Activated naive CD8-positive, alpha-beta T cell (primary cell): ENCODE measurements around the gene ZNF780B.
"Not testable (repeated sequence)": the region's sequence is repeated elsewhere in the genome, so short reads cannot be mapped to it uniquely, and the experiment has no call there.

Experiments
- H3K27ac Mint-ChIP-seq: one replicate; pipeline ENCODE4 v1.8.0; 2021; ENCODE audit warnings: mixed read lengths
- H3K27me3 Mint-ChIP-seq: one replicate; pipeline ENCODE4 v1.8.0; 2021; ENCODE audit warnings: mixed read lengths
- H3K36me3 Mint-ChIP-seq: one replicate; pipeline ENCODE4 v1.8.0; 2021; ENCODE audit warnings: mixed read lengths
- H3K4me1 Mint-ChIP-seq: one replicate; pipeline ENCODE4 v1.8.0; 2021; ENCODE audit warnings: low read depth, mixed read lengths
- H3K4me3 Mint-ChIP-seq: one replicate; pipeline ENCODE4 v1.8.0; 2021; ENCODE audit warnings: mild to moderate bottlenecking, mixed read lengths
- H3K9me3 Mint-ChIP-seq: one replicate; pipeline ENCODE4 v1.8.0; 2021; ENCODE audit warnings: low read depth, mixed read lengths

The ZNF780B gene

DNA sequence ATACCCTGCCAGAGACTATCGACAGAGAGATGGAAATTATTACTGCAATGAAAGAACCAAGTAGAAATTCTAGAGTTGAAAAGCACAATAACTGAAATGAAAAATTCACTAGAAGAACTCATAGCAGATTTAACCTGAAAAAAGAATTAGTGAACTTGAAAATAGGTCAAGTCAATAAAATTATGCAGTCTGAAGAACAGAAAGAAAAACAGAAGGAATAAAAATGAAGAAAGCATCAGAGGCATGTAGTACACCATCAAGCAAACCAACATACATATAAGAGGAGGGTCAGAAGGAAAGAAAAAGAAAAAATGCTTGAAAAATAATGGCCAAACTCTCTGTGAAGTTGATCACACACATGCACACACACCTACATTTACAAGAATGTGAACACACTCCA lies 3.6 kb upstream of the ZNF780B start:
- H3K27me3 Mint-ChIP-seq: no peaks in the 10 kb centered on the region
- H3K4me3 Mint-ChIP-seq: no peak overlapping the region
- H3K27ac Mint-ChIP-seq: no peak overlapping the region
- H3K36me3 Mint-ChIP-seq: peaks cover 10% of the 10 kb centered on the region
- peaks cover 14% of the 10 kb centered on the region for H3K9me3 Mint-ChIP-seq
- peaks cover 20% of the 10 kb centered on the region for H3K4me1 Mint-ChIP-seq

DNA sequence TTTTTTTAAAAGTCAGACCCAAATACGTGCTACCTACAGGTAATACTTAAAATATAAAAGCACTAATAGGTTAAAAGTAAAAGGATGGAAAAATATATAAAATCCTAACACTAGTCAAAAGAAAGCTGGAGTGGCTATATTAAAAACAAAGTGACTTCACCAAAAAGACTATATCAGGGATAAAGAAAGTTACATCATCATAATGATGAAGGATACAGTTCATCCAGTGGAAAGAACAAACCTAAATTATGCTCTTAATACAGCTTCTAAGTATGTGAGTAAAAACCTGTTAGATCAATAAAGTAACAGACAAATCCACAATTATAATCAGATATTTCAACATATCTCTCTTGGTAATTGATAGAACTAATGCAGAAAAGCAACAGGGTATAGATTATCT lies 1.1 kb upstream of the ZNF780B start:
- Mint-ChIP-seq H3K4me1 (peaks cover 43% of the 10 kb centered on the region), H3K9me3 (peaks cover 9% of the 10 kb centered on the region), H3K4me3 (peak overlapping the region; percentile 98), H3K27me3 (no peaks in the 10 kb centered on the region), H3K36me3 (peaks cover 20% of the 10 kb centered on the region), H3K27ac (peak overlapping the region; percentile 96)

DNA sequence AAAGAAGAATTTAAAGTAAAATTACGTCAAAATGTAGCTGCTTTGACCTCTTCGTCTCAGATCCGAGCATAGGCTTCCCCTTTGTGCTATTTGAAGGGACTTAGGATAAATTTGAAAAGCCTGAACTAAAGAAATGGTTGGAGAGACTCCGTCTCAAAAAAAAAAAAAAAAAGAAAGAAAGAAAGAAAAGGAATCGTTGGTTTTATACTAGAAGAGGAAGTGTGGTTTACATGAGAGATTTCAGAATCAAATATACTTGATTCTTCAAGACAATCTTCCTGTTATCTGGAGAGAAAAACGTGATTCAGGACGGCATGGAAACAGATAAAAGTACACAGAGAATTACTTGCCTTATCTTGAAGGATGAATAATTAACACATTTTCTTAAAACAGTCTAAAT lies 474 bp upstream of the ZNF780B start:
- H3K27ac Mint-ChIP-seq: peak overlapping the region; percentile 96
- H3K9me3 Mint-ChIP-seq: peaks cover 8% of the 10 kb centered on the region
- peaks cover 48% of the 10 kb centered on the region for H3K4me1 Mint-ChIP-seq
- H3K4me3 Mint-ChIP-seq: peak overlapping the region; percentile 98
- H3K36me3 Mint-ChIP-seq: peaks cover 22% of the 10 kb centered on the region
- no peaks in the 10 kb centered on the region for H3K27me3 Mint-ChIP-seq

DNA sequence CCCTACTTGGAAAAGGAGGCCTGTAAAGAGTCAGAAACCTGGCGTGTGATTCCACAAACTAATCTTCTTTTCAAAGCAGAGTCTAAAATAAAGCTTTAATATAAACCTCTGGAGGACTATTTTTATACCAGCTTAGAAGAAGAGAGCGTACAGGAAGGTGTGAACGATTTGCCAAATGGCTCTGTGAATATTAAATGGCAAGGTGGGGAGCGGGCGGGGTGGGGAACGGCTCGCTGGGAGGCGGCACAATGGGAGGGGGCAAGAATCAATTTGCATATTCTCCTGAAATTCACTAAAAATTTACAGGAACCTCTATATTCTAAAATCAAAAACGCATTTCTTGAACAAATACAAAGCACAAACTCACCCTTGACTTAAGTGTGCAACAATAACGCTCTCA lies 982 bp downstream of the ZNF780B start:
- Mint-ChIP-seq H3K4me3 (peak overlapping the region; percentile 98), H3K27ac (peak overlapping the region; percentile 96), H3K27me3 (no peaks in the 10 kb centered on the region), H3K4me1 (peaks cover 53% of the 10 kb centered on the region), H3K9me3 (peaks cover 8% of the 10 kb centered on the region), H3K36me3 (peaks cover 29% of the 10 kb centered on the region)

DNA sequence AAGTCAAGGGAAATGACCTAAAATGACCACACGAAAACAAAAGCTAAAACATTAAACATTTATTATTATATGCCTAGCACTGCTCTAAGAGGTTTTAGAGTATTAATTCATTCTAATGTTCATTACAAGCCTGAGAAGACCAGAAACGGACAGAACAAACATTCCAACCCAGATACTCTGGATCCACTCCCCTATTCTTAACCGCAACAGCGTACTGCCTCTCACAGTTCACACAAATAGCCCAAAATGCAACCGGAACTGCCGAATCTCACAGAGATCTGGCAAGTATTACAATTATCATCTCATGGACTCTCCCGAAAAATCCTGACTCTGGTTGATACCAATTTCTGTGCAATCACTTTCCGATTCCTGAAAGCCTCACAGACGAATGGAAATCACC lies 1.4 kb downstream of the ZNF780B start:
- peaks cover 5% of the 10 kb centered on the region for H3K9me3 Mint-ChIP-seq
- peaks cover 27% of the 10 kb centered on the region for H3K36me3 Mint-ChIP-seq
- peaks cover 53% of the 10 kb centered on the region for H3K4me1 Mint-ChIP-seq
- H3K4me3 Mint-ChIP-seq: peak overlapping the region; percentile 98
- H3K27me3 Mint-ChIP-seq: no peaks in the 10 kb centered on the region
- H3K27ac Mint-ChIP-seq: peak overlapping the region; percentile 61

DNA sequence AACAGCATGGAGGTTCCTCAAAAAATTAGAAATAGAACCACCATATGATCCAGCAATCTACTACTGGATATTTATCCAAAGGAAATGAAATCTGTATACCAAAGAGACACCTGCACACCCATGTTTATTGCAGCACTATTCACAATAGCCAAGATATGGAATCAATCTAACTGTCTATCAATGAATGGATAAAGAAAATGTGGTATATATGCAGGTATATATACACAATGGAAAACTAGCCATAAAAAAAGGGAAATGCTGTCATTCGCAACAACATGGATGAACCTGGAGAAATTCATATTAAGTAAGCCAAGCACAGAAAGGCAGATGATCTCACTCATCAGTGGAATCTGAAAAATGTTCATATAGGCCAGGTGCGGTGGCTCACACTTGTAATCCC lies 2.5 kb downstream of the ZNF780B start:
- Mint-ChIP-seq H3K36me3 (peaks cover 30% of the 10 kb centered on the region), H3K9me3 (no peaks in the 10 kb centered on the region), H3K27ac (no peak overlapping the region), H3K4me1 (peaks cover 55% of the 10 kb centered on the region), H3K27me3 (no peaks in the 10 kb centered on the region), H3K4me3 (peak overlapping the region; percentile 98)

DNA sequence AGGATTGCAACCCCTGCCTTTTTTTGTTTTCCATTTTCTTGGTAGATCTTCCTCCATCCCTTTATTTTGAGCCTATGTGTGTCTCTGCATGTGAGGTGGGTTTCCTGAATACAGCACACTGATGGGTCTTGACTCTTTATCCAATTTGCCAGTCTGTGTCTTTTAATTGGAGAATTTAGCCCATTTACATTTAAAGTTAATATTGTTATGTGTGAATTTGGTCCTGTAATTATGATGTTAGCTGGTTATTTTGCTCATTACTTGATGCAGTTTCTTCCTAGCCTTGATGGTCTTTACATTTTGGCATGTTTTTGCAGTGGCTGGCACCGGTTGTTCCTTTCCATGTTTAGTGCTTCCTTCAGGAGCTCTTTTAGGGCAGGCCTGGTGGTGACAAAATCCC lies 14.3 kb downstream of the ZNF780B start:
- not testable (repeated sequence) for H3K27ac Mint-ChIP-seq, H3K4me3 Mint-ChIP-seq, H3K27me3 Mint-ChIP-seq, H3K4me1 Mint-ChIP-seq
- H3K9me3 Mint-ChIP-seq: peaks cover 22% of the 10 kb centered on the region
- peaks cover 32% of the 10 kb centered on the region for H3K36me3 Mint-ChIP-seq

DNA sequence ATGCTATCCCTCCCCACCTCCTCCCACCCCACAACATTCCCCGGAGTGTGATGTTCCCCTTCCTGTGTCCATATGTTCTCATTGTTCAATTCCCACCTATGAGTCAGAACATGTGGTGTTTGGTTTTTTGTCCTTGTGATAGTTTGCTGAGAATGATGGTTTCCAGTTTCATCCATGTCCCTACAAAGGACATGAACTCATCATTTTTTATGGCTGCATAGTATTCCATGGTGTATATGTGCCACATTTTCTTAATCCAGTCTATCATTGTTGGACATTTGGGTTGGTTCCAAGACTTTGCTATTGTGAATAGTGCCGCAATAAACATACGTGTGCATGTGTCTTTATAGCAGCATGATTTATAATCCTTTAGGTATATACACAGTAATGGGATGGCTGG lies 18.0 kb downstream of the ZNF780B start:
- H3K4me3 Mint-ChIP-seq, H3K27ac Mint-ChIP-seq, H3K4me1 Mint-ChIP-seq, H3K27me3 Mint-ChIP-seq: not testable (repeated sequence)
- Mint-ChIP-seq H3K36me3 (peaks cover 18% of the 10 kb centered on the region), H3K9me3 (peaks cover 30% of the 10 kb centered on the region)

DNA sequence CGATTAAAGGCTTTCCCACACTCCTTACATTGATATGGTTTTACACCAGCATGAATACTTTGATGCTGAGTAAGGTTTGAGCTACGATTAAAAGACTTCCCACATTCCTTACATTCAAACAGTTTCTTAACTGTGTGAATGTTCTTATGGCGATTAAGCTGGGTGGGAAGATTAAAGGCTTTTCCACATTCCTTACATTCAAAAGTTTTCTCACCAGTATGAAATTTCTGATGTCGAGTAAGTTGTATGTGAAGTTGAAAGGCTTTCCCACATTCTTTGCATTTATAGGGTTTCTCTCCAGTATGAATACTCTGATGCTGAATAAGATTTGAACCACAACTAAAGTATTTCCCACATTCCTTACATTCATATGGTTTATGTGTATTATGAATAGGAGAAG lies 20.0 kb downstream of the ZNF780B start:
- peaks cover 27% of the 10 kb centered on the region for H3K36me3 Mint-ChIP-seq

DNA sequence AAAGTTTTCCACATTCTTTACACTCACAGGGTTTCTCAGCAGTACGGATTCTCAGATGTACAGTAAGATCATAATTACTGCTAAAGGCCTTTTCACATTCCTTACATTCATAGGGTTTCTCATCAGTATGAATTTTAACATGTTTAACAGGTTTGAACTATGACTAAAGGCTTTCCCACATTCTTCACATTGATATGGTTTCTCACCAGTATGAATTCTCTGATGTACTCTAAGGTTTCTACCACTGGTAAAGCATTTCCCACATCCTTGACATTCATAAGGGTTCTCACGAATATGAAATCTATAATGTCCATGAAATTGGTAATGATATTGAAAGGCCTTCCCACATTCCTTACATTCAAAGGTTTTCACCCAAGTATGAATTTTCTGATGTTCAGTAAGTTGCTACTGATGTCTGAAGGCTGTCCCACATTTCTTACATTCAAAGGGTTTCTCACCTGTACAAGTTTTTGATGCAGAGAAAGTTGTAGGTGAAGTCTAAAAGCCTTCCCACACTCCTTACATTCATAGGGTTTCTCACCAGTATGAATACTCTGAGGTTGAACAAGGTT lies 22.0 kb downstream of the ZNF780B start:
- H3K4me3 Mint-ChIP-seq: no peak overlapping the region
- H3K27me3 Mint-ChIP-seq: no peaks in the 10 kb centered on the region
- H3K36me3 Mint-ChIP-seq: peaks cover 37% of the 10 kb centered on the region
- no peaks in the 10 kb centered on the region for H3K4me1 Mint-ChIP-seq
- peaks cover 42% of the 10 kb centered on the region for H3K9me3 Mint-ChIP-seq
- no peak overlapping the region for H3K27ac Mint-ChIP-seq

More for the DNA sequence above, 20.0 kb downstream of the ZNF780B start:
- H3K4me3 Mint-ChIP-seq: no peak overlapping the region
- H3K27me3 Mint-ChIP-seq: no peaks in the 10 kb centered on the region
- H3K27ac Mint-ChIP-seq: no peak overlapping the region
- no peaks in the 10 kb centered on the region for H3K4me1 Mint-ChIP-seq
- peaks cover 33% of the 10 kb centered on the region for H3K9me3 Mint-ChIP-seq

DNA sequence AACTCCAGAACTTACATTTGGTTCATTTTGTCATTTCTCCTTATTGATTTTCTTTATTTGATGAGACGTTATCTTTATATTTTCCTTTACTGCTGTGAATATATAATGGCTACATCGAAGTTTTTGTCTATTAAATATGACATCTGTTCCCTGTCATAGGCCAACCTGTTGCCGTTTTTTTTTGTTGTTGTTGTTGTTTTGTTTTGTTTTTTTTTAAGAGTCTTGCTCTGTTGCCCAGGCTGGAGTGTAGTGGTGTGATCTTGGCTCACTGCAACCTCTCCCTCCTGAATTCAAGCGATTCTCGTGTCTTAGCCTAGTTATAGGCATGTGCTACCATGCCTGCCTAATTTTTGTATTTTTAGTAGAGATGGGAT lies 29.4 kb downstream of the ZNF780B start:
- peaks cover 34% of the 10 kb centered on the region for H3K36me3 Mint-ChIP-seq
- no peak overlapping the region for H3K27ac Mint-ChIP-seq
- no peaks in the 10 kb centered on the region for H3K4me1 Mint-ChIP-seq
- no peak overlapping the region for H3K4me3 Mint-ChIP-seq
- no peaks in the 10 kb centered on the region for H3K27me3 Mint-ChIP-seq
- peaks cover 44% of the 10 kb centered on the region for H3K9me3 Mint-ChIP-seq

DNA sequence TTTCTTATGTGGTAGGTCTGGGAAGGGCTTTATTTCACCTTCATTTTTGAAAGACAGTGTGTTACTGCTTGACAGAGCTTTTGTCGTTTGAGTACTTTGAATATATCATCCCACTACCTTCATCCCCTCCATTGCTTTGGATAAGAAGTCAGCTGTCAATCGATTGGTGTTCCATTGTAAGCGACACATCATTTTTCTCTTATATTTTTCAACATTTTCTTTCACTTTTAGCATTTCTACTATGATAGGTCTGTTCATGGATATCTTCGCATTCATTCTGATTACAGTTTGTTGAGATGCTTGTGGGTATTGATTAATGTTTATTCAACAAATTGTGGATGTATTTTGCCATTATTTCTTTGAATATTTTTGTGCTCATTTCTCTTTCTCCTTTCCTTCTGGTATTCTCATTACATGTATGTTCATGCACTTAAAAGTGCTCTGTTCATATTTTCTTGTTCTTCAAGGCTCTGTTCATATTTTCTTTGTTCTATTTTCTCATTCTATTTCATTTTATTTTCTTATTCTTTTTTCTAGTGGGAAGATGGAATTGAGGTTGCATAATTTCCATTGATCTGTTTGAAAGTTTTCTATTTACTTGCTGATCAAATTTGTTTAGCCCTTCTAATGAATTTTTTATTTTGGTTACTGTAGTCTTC lies 30.0 kb downstream of the ZNF780B start:
- H3K36me3 Mint-ChIP-seq: peaks cover 36% of the 10 kb centered on the region
- H3K9me3 Mint-ChIP-seq: peaks cover 44% of the 10 kb centered on the region
- no peak overlapping the region for H3K27ac Mint-ChIP-seq
- no peaks in the 10 kb centered on the region for H3K27me3 Mint-ChIP-seq
- no peaks in the 10 kb centered on the region for H3K4me1 Mint-ChIP-seq
- no peak overlapping the region for H3K4me3 Mint-ChIP-seq

DNA sequence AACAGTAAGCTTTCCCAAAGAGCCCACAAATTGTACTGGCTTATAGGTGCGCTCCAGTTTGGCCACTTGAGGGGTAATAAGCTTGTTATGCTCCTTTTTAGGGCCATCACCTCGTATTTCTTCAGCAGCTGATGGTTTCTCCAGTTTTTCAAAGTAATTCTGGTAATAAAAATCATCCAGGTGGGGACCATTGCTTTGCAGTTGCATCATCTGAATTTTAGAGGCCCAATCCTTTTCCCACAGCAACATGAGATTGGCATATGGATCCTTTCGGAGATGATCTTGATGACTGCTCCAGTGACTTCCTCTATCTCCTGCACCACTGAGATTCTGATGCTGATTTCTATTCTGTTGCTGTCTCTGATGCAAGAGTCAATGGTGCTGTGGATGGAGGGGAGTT lies 32.1 kb downstream of the ZNF780B start:
- H3K4me3 Mint-ChIP-seq: no peak overlapping the region
- H3K4me1 Mint-ChIP-seq: no peaks in the 10 kb centered on the region
- peaks cover 38% of the 10 kb centered on the region for H3K36me3 Mint-ChIP-seq
- no peaks in the 10 kb centered on the region for H3K27me3 Mint-ChIP-seq
- H3K9me3 Mint-ChIP-seq: peaks cover 37% of the 10 kb centered on the region
- no peak overlapping the region for H3K27ac Mint-ChIP-seq

DNA sequence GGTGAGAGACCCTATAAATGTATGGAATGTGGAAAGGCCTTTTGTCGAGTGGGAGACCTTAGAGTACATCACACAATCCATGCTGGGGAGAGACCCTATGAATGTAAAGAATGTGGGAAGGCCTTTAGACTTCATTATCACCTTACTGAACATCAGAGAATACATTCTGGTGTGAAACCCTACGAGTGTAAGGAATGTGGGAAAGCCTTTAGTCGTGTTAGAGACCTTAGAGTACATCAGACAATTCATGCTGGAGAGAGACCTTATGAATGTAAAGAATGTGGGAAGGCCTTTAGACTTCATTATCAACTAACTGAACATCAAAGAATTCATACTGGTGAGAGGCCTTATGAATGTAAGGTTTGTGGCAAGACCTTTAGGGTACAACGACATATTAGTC lies 42.0 kb downstream of the ZNF780B start:
- Mint-ChIP-seq H3K36me3 (peaks cover 52% of the 10 kb centered on the region), H3K4me1 (no peaks in the 10 kb centered on the region), H3K27me3 (no peaks in the 10 kb centered on the region), H3K9me3 (peaks cover 39% of the 10 kb centered on the region), H3K27ac (no peak overlapping the region), H3K4me3 (no peak overlapping the region)

DNA sequence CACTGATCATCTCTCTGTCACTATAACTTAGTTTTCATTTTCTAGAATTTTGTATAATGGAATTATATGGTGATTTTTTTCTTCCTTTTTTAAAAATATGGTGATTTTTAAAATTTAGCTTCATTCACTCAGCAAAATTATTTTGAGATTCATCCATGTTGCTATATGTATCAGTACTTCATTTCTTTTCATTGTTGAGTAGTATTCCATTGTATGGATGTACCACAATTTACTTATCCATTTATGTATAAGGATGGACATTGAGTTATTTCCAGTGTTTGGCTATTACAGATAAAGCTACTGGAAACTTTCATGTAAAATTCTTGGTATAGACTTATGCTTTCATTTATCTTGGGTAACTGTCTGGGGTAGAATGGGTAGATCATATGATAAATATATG lies 46.4 kb downstream of the ZNF780B start:
- H3K4me1 Mint-ChIP-seq: no peaks in the 10 kb centered on the region
- peaks cover 25% of the 10 kb centered on the region for H3K9me3 Mint-ChIP-seq

DNA sequence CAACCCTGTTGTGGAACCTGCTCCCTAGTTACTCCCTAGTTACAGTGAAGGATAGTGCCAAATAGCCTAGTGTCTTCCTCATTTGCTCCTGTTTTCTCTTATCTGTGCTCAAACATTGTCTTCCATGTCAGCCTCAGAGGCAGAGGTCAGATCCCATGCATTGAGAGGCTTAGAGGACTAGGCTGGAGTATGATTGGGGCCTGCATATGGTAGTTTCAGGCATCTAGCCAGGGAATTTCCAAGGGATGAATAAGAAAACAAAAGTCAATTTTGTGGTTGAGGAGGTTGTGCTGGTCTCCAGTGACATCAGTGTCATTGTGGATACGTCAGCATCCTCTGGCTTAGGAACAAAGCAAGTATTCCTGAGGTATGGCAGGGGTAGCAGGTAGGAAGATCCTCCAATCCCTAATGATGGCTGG lies 49.7 kb downstream of the ZNF780B start:
- Mint-ChIP-seq H3K27me3 (no peaks in the 10 kb centered on the region), H3K9me3 (peaks cover 5% of the 10 kb centered on the region), H3K4me1 (no peaks in the 10 kb centered on the region), H3K36me3 (peaks cover 28% of the 10 kb centered on the region), H3K4me3 (no peak overlapping the region), H3K27ac (no peak overlapping the region)

More for the DNA sequence above, 46.4 kb downstream of the ZNF780B start:
- no peak overlapping the region for H3K4me3 Mint-ChIP-seq
- H3K27me3 Mint-ChIP-seq: no peaks in the 10 kb centered on the region
- peaks cover 55% of the 10 kb centered on the region for H3K36me3 Mint-ChIP-seq
- no peak overlapping the region for H3K27ac Mint-ChIP-seq
